GM21360 (cell line): ENCODE results near the gene FAM53B.

ENCODE experiments used
- ATAC-seq: cut with Tn5 transposase; IDR thresholded peaks from one replicate; pipeline ENCODE4 v1.9.1; 2021; ENCODE audit warnings: mild to moderate bottlenecking, moderate library complexity; ENCODE audit not compliant: unreplicated experiment

FAM53B gene

DNA sequence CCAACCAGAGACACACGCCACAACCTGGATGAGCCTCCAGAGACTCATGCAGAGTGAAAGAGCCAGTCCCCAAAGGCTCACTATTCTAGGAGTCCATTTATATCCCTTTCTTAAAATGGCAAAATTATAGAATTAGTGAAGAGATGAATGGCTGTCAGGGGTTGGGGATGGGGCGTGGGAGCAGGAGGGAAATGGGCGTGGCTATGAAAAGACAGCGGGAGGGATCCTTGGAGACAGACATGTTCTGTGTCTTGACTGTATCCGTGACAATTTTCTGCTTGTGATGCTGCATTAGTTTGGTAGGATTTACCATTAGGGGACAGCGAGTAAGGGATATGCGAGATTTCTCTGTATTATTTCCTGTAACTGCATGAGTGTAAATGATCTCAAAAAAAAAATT is 33.0 kb downstream of the FAM53B start:
- ATAC-seq = no peak

- ATAC-seq = no peak
These were observed 33.8 kb downstream of the FAM53B start for GRCh38 chr10:124710266-124710881.

GRCh38 chr10:124709861-124710260 is 34.3 kb downstream of the FAM53B start:
- no peak for ATAC-seq

DNA sequence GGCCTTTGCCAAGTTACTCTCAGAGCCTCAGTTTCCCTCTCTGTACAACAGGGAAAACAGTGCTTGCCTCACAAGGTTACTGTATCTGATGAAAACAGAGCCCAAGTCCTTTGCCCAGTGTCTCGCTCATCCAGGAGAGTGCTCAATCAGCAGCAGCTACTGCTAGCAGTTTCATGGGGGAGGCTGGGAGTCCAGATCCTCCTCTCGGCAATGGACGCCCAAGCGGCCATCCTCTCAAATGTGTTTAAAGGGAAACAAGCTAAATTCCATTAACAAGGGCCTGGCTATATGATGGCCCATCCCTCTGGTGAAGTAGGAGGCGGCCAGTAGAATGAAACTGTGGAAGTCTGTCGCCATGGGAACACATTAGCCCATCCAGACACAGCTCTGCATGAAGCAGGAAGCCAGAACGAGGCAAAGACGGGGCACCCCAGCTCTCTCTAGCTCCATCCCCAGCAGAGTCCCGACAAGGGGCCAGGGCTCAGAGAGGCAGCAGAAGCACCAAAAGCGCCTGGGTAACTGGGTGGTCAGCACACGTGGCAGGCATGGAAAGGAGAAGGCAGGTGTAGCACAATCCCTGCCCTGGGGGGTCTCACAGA is 35.2 kb downstream of the FAM53B start:
- no peak for ATAC-seq

DNA sequence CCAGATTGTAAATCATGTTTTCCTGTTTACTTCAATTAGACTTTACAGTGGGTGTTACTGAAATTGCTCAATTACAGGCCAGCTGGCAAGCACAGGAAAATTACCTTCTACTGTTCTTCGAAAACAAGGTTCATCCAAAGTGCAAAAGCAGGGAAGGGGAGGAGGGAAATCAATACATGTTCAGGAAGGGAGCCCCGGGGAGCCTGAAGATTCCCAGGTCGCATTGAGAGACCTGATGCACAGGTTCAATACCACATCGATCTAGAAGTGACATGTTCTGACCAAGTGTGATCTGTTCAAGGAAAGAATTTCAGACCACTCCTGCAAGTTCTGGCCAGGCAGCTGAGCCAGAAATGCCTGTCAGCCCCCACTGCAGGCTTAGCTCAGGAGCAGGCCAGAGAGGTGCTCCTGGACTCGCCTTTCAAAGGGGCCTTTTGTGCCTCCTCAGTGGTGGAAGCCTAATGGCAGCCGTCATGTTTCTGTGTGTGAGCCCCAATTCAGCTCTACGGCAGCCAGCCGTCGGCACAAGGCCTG is 35.9 kb downstream of the FAM53B start:
- ATAC-seq = no peak

GRCh38 chr10:124707551-124707950 is 36.6 kb downstream of the FAM53B start:
- ATAC-seq = no peak

DNA sequence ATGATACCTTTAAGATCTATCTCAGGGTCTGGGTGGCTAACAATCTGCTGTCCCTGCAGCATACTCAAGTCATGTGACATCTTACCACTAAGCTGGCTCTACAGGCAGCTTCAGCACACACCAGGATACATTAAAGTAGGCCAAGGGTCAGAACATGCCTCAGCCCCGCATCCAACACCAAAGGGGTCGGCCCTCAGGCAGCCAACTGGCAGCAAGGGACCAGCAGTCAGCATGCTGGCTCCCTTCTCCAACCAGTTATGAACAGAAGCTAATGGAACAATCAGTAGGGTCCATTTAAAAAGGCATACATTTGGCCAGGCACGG is 37.1 kb downstream of the FAM53B start:
- ATAC-seq = no peak

DNA sequence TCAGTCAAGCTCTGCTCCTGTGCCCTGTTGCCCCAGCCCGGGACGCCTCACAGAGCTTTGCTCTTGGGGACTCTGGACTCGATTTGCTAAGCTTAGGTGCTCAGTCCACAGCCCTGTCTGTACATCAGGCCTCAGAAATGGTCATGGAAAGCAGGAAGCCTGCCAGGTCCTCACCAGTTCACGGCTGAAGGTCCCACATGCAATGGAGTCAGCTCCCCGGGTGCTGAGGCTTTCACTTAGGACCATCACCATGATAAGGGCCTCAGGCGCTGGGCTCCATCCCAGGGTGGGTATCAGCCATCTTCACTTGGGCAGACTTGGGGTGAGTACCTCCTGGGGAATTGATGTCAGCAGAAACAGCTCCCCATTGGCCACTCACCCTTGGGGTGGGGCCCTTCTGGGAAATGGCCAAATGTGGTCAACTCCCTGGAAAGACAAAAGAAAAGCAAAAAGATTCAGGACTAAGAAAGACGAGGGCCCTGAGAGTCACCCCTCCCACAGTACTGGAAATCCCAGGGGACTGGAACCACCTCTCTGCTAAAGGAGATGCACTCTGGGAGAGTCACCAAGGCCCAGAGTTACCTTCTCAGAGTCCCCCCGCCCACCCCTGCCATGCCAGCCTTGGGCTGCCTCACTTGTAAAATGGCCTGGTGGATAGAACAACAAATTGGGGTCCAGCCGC is 37.6 kb downstream of the FAM53B start:
- ATAC-seq = no peak

GRCh38 chr10:124705817-124706461 is 38.2 kb downstream of the FAM53B start:
- ATAC-seq = no peak

DNA sequence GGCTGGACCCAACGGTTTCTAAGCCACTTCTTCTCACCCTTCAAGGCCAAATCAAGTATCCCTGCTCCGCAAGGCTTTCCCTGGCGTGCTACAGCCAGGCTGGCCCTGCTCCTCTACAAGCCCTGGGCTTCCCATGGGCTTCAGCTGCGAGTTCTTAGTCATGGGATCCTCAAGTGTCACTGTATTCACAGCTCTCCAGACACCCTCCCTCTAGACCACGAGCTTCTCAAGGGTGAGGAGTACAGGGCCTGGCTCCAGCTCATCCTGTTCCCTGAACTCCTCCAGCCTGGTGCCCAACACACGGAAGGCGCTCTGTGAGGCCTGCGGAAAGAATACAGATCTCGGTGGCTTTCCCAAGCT is 38.8 kb downstream of the FAM53B start:
- no peak for ATAC-seq

GRCh38 chr10:124704428-124705380 is 39.5 kb downstream of the FAM53B start:
- ATAC-seq = no peak

- no peak for ATAC-seq
These were observed 40.3 kb downstream of the FAM53B start for GRCh38 chr10:124703778-124704427.

- ATAC-seq = no peak
These were observed 40.8 kb downstream of the FAM53B start for GRCh38 chr10:124703372-124703771.

DNA sequence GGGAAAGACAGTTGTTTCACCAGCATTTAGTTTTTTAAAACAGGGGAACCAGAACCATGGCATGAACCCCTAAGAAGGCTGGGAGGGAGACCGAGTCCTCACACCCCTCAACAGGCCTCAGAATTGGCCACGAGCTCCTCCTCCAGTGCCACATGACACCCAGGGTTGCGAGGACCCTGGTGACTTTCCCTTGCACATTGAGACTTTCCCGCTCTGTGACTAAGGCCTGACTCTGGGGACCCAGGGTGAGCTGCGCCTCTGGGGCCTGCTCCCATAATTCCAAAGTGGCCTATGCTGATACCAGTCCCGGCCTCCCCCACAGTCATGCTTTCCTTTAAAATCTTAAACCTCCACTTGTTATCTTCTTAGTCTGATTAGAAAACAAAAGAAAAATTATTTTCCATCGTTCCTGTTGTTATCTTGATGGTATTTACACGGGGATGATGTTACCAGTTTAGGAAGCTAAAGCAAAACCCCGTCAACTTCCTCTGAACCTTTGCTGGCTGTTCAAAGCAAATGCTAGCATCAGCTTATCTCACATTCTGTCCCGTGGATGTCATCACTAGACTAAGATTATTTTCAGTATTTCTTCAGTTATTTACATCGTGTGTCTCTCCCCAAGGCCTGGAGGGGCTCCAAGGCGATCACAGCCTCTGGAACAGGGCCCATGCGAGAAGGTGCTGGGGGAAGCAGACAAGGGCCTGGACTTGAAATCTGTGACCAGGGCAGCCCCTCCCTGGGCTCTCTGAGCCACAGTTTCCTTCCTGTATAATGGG is 42.1 kb downstream of the FAM53B start:
- no peak for ATAC-seq

DNA sequence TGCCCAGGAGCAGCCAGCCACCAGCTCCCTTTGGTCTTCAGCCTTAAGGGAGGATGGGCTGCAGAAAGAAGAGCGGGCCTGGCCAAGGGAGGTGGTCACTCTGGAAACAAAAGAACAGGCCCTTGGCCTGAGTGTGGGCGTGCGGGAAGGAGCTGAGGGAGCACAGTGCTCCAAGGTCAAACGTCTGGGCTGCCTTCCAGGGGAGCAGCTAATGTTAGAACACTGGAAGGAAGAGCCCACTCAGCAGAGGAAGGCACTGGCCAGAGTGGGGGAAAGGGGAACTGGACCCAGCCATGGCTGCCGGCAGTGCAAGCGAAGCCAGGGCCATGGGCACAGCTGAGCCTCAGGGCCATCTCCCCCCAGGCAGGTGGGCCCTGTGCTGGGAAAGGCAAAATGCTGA is 42.7 kb downstream of the FAM53B start:
- ATAC-seq = no peak

DNA sequence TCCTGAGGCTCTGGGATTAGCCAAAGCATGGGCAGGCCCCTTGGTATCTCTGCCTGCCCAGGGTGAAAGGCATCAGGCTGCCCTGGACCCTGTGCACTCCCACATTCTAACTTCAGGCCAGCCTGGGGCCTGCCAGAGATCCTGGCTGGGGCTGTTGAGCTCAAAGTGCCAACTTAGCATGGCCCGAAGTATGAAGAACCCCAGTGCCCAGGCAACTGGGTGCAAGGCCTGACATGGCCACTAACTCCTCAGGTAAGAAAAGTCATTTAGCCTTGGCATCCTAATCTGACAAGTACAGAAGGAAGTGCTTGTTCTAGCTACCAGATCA is 43.2 kb downstream of the FAM53B start:
- no peak for ATAC-seq

DNA sequence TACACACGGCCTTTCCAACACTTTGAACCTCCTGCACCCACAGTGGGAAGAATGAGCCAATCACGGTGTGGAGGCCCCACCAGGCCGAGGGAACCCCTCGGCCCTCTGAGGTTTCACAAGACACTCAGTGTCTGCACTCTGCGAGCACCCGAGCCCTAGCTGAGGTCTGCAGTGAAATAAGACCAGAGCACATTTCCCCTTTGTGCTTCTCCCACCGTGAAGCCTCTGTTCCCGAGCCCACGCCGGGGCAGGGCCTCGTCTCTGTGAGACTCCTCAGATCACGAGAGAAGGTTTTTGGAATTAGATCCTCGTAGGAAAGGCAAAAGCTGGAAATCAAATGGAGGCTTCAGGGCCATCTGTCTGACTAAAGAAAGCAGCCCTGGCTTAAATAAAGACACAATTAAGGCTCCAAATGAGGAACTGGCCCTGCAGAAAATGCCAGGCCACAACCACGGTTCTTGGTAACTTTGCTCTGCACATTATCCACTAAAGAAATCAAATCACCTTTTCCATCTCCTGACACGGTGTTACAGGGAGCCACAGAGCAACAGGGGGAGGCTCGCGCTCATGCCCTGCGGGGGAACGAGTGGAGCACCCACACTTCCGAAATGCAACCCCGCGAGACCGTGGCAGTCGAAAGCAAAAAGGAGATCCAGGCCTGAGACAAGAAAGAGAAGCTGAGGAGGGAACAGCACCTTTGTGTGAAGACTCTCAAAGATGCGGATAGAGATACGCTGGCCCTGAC is 43.7 kb downstream of the FAM53B start:
- ATAC-seq = no peak

DNA sequence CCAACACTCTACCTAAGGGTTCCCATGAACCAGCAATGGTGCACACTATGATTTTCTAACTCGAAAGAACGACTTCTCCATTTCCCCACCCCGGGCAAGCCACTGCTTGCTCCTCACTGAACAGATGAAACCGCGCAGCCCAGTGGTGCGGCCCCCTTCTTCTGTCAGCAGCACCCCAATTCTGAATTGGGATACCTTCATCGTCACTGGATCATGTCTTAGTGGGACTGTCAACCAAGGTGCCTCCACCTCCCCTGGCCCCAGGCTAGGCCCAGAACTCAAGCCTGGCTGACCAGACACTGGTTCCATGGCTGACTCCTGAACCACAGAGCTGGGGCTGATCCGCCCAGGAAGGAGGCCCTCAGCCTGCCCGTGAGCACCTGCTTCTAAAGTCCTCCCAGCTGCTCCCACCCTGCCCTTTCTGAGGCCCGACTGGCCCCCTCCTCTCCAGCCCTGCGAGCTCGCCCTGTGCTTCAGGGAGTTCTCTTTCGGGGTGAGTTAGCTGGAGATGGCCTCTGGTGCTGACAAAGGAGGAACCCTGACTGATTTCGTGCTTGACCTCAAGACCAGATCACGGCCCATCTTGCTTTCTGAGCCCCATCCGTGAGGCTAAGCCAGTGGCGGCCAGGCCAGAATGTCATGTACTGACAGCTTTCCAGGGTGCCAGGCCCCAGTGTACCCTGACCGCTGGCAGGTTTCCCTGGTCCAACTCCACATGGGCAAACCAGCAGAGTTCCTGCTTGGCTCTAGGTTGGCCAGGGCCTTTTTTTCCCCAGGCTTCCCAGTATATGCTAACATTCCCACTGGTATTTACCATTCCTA is 44.5 kb downstream of the FAM53B start:
- ATAC-seq = no peak
